ENCODE measurements around the gene BSDC1.
A peak's percentile ranks its signal among the peaks of the same experiment; 100 is the strongest.
"Not testable (repeated sequence)": the region's sequence is repeated elsewhere in the genome, so short reads cannot be mapped to it uniquely, and the experiment has no call there.

Gene BSDC1, protein sequence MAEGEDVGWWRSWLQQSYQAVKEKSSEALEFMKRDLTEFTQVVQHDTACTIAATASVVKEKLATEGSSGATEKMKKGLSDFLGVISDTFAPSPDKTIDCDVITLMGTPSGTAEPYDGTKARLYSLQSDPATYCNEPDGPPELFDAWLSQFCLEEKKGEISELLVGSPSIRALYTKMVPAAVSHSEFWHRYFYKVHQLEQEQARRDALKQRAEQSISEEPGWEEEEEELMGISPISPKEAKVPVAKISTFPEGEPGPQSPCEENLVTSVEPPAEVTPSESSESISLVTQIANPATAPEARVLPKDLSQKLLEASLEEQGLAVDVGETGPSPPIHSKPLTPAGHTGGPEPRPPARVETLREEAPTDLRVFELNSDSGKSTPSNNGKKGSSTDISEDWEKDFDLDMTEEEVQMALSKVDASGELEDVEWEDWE

DNA sequence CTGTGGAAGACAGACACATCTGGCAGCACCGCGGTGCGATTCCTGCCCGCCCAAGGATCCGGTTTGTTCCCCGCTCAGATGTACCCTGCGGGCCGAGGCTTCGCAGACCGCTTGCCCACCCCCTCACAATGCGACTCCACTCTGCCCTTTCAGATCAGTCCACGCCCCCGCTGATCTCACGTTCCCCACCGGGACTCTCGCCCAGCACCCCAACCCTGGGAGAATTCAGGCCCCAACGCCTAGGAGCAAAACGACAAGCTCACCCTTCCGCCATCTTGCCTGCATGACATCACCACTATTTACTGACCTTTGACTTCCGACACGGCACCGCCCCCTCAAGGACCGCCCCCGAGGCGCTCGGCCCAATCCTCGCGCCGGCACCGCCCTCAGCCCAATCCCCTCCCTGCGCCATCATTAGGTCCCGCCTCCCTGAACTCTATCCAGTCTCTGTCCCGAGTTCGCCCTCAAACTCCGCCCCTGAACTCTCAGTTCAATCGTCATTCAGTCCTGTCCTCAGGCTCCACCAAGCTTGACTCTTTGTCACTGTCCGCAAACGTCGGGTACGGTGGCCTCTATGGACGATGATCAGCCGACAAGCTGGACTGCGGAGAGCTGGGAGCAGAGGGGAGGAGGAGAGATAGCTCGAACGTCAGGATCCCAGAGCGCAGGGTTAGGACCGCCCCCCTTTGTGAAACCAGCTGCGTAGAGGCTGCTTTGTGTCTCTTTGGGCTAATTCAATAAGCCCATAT is at the start of gene BSDC1:
BSDC1 (minus strand) TSS at position 301 of the 749 bp plus-strand sequence; CDS start at position 274, 27 bp downstream.
- peak; percentile 91 for DNase-seq (ENCODE audit: low read depth, low spot score)

- DNase-seq (ENCODE audit: low read depth, low spot score), result not testable (repeated sequence)
Measured at GRCh38 chr1:32441467-32441866, 47.2 kb upstream of the BSDC1 start.

- DNase-seq (ENCODE audit: low read depth, low spot score), result not testable (repeated sequence)
Measured at GRCh38 chr1:32438777-32439176, 44.5 kb upstream of the BSDC1 start.

- no peak for DNase-seq (ENCODE audit: low read depth, low spot score)
Measured at GRCh38 chr1:32438136-32438535, 43.9 kb upstream of the BSDC1 start.

- DNase-seq (ENCODE audit: low read depth, low spot score), result no peak
Measured at GRCh38 chr1:32431736-32432400, 37.6 kb upstream of the BSDC1 start.

GRCh38 chr1:32427264-32427963 is 33.2 kb upstream of the BSDC1 start:
- DNase-seq (ENCODE audit: low read depth, low spot score), result no peak

DNA sequence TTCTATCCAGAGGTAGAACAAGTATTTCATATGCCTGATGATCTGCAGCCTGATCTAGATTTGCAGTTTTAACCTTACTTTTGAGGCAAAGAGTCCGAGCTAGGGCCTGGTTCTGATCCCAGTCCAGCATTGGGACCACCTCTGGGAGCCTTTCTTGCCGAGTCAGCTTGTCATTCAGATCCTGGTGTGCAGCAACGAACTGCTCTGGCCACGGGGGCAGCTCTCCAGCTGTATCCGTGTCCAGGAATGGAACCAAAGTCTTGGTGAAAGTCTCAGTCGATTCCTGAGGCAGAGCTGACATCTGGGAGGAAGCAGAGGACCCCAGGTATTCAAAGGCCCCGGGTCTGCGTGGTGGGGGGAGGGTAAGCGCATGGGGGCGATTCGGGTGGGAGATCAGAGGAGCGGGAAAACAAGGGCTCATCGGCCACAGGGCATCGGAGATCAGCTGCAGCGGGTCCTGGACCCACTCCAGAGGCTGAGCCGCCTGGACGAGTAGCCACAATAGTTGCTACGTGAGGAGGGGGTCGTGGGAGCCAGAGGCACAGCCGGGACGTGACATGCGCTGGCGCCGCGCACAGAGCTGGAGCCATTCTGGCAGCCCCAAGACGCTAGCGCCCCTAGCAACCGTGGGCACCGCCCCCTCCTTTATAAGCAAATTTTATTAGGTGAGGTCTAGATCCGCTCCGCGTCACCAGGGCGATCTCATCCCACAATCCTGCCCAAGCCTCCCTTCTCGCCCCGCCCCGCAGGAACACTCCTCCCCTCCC is 32.4 kb upstream of the BSDC1 start:
- DNase-seq (ENCODE audit: low read depth, low spot score), result no peak

- DNase-seq (ENCODE audit: low read depth, low spot score), result no peak
Measured at GRCh38 chr1:32421775-32422174, 27.5 kb upstream of the BSDC1 start.

GRCh38 chr1:32414186-32414886 is 20.1 kb upstream of the BSDC1 start:
- no peak for DNase-seq (ENCODE audit: low read depth, low spot score)

DNA sequence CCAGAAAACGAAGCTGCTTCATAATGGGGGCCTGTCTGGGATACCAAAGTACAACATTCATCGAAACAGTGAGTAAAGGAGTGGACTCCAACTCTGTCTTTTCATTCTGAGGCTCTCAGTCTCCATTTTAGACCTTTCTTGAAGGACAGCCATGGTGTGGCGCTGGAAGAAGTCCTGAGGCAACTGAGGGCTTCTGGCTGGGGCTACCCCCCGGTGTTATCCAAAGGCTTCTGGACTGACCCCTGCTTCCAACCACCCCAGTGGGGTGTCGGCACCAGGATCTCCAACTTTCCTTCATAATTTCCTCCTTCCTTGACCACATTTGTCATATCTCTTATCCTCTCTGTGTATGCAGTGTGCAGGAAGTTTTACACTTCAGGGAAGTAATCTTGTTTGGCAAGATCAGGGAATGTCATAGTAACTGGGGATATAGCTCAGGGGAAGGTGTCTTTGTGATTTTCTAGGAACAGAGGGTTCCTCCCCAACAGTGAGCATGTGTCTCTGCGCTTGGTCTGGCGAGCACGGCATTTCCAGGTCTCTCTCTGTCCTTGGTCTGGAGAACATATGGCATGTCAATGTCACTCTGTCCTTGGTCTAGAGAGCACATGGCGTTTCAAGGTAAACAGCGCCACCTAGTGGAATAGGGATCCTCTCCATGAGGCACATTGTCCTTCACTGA is 19.4 kb upstream of the BSDC1 start:
- DNase-seq (ENCODE audit: low read depth, low spot score), result no peak

DNA sequence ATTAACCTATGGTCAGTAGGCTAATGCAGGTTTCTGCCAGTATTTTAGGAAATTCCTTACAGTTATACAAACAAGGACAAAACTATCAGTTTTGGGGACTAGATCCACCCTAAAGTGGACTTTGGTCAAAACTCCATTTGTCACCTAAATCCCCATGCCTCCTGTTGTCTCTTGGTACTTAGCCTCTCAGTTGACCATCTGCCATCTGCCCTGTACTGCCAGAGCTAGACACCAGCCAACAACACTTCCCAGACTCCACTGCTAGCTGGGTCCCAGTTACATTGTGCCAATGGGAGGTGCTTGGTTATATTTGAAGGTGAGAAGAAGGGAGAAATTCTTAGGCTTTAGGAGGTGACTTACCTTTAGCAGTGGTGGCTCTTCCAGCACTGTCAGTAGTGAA is 17.0 kb upstream of the BSDC1 start:
- DNase-seq (ENCODE audit: low read depth, low spot score), result no peak

GRCh38 chr1:32406629-32407111 is 12.4 kb upstream of the BSDC1 start:
- no peak for DNase-seq (ENCODE audit: low read depth, low spot score)

DNA sequence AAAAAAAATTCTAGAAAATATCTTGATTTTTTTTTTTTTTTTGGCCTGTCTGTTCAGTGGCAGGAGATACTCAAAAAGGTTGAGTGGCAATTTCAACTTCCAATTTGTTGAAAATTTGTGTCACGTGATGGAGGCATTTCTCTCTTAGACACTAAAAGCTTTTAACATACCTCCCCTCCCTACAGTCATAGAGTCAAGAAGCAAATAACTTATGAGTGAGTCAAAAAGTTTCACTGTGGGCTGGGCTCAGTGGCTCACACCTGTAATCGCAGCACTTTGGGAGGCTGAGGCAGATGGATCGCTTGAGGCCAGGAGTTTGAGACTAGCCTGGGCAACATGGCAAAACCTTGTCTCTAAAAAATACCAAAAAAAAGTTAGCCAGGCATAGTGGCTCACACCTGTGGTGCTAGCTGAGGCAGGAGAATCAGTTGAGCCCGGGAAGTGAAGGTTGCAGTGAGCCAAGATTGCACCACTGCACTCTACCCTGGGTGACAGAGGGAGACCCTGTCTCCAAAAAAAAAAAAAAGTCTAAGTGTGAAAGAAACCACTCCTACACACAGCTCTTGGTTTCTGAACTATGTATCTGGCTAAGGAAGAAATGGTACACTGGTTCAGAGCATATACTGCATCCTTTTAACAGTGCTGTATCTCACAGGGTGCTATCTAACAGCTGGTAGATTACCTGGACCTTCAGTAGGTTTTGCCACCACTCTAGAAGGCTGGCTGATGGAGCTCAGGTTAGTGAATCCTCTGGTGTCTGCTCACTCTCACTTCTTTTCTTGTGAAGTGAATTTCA is 11.6 kb upstream of the BSDC1 start:
- DNase-seq (ENCODE audit: low read depth, low spot score), result no peak

DNA sequence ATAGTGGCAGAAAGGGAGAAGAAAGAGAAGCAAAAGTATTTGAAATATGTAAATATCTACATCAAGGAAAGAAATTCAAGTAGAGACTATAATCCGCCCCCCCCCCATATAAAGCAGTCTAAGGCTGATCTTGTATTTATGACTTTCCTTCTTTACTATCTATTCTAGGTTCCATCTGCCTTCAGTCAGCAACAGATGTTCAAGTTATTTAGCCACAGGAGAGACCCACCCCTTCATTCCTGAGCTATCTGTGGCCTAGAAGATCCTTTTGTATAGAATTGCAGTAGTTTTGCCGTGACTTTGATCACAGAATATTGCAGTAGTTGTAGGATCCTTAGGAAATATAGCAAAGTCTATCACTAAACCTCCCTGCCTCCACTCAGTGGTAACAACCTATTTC is 10.7 kb upstream of the BSDC1 start:
- DNase-seq (ENCODE audit: low read depth, low spot score), result no peak

GRCh38 chr1:32400876-32401631 is 6.8 kb upstream of the BSDC1 start:
- peak; percentile 54 for DNase-seq (ENCODE audit: low read depth, low spot score)

DNA sequence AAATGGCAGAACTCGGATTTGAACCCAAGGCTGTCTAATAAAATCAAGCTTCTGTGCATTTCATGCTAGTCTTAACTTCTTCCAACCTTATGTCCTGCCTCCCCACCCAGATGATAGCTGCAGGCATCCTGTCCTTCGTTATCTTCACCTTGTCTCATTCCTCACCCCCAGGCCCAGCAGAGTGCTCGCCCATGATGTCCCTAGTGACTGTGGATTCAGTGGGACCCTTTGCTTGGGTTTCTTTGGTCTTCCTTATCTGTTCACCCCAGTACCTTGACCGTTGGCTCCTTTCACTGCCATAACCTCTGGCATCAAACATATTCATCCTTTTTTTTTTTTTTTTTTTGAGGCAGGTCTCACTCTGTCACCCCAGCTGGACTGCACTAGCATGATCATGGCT is 5.6 kb upstream of the BSDC1 start:
- no peak for DNase-seq (ENCODE audit: low read depth, low spot score)

- DNase-seq (ENCODE audit: low read depth, low spot score), result no peak
Measured at GRCh38 chr1:32398401-32398800, 4.2 kb upstream of the BSDC1 start.

- DNase-seq (ENCODE audit: low read depth, low spot score), result not testable (repeated sequence)
Measured at GRCh38 chr1:32396524-32396923, 2.3 kb upstream of the BSDC1 start.

Data from smooth muscle cell of the brain vasculature (primary cell).